GM19025 (cell line): ENCODE measurements around the gene LGI4.
A peak's percentile ranks its signal among the peaks of the same experiment; 100 is the strongest.

Source experiments
- ATAC-seq: cut with Tn5 transposase; IDR thresholded peaks from one replicate; pipeline ENCODE4 v1.9.1; 2021; ENCODE audit warnings: mild to moderate bottlenecking, low read depth, moderate library complexity; ENCODE audit not compliant: unreplicated experiment

Gene LGI4

GRCh38 chr19:35125270-35125717 lies 9.6 kb downstream of the LGI4 start:
- no peak for ATAC-seq

- peak; percentile 70 for ATAC-seq
These were observed 10.5 kb downstream of the LGI4 start for GRCh38 chr19:35124098-35125060.

- ATAC-seq, result no peak
These were observed 11.3 kb downstream of the LGI4 start for GRCh38 chr19:35123573-35123972.

- no peak for ATAC-seq
These were observed 11.9 kb downstream of the LGI4 start for GRCh38 chr19:35122687-35123551.

GRCh38 chr19:35120898-35121297 lies 14.0 kb downstream of the LGI4 start:
- no peak for ATAC-seq

GRCh38 chr19:35120492-35120891 lies 14.4 kb downstream of the LGI4 start:
- ATAC-seq, result no peak

GRCh38 chr19:35119578-35120155 lies 15.2 kb downstream of the LGI4 start:
- ATAC-seq, result no peak

GRCh38 chr19:35119091-35119490 lies 15.8 kb downstream of the LGI4 start:
- ATAC-seq, result no peak

GRCh38 chr19:35118268-35119020 lies 16.4 kb downstream of the LGI4 start:
- ATAC-seq, result no peak

GRCh38 chr19:35117799-35118198 lies 17.1 kb downstream of the LGI4 start:
- no peak for ATAC-seq

GRCh38 chr19:35117116-35117515 lies 17.7 kb downstream of the LGI4 start:
- no peak for ATAC-seq

- no peak for ATAC-seq
These were observed 18.6 kb downstream of the LGI4 start for GRCh38 chr19:35116072-35116801.

- ATAC-seq, result no peak
These were observed 19.5 kb downstream of the LGI4 start, which contains the start of gene FXYD3 for GRCh38 chr19:35115177-35115951. Gene FXYD3, plus strand, starts transcription at chr19:35115823. Its CDS starts 3,554 bp downstream, at chr19:35119377.

GRCh38 chr19:35114353-35115176 lies 20.3 kb downstream of the LGI4 start:
- ATAC-seq, result no peak

- ATAC-seq, result no peak
These were observed 21.7 kb downstream of the LGI4 start for GRCh38 chr19:35112995-35113688.

- ATAC-seq, result no peak
These were observed 23.9 kb downstream of the LGI4 start for GRCh38 chr19:35110974-35111373.
